Panc1 (cell line): ENCODE measurements around the gene VCP.
A peak's percentile ranks its signal among the peaks of the same experiment; 100 is the strongest.

Source experiments
- POLR2AphosphoS5 ChIP-seq: IDR thresholded peaks from 2 replicates; pipeline ENCODE4 v1.6.1; 2012; ENCODE audit warnings: mild to moderate bottlenecking, low read depth, low read length, moderate library complexity
- SIN3A ChIP-seq: IDR thresholded peaks from 2 replicates; pipeline ENCODE4 v1.6.1; 2012; ENCODE audit warnings: low read depth, mild to moderate bottlenecking, low read length, moderate library complexity, borderline replicate concordance; ENCODE audit not compliant: insufficient read depth
- TCF7L2 ChIP-seq: IDR thresholded peaks from 2 replicates; pipeline ENCODE4 v1.6.1; 2011; ENCODE audit warnings: mild to moderate bottlenecking, low read depth, low read length, inconsistent platforms
- TF ChIP-seq, protein P1 (sequence below): fragments of 450-650 bp; IDR thresholded peaks from 2 replicates; pipeline ENCODE4 v1.5.1; 2017; ENCODE audit warnings: mild to moderate bottlenecking
- TF ChIP-seq, protein P2 (sequence below), 2 experiments: IDR thresholded peaks; 2 replicates each; pipeline ENCODE4 v1.6.1; 2011 to 2012; ENCODE audit warnings: low read depth in 2 of 2, control low read depth in 1 of 2, low read length in 1 of 2, mild to moderate bottlenecking in 1 of 2, moderate library complexity in 1 of 2; ENCODE audit not compliant: insufficient read depth in 1 of 2

DNA sequence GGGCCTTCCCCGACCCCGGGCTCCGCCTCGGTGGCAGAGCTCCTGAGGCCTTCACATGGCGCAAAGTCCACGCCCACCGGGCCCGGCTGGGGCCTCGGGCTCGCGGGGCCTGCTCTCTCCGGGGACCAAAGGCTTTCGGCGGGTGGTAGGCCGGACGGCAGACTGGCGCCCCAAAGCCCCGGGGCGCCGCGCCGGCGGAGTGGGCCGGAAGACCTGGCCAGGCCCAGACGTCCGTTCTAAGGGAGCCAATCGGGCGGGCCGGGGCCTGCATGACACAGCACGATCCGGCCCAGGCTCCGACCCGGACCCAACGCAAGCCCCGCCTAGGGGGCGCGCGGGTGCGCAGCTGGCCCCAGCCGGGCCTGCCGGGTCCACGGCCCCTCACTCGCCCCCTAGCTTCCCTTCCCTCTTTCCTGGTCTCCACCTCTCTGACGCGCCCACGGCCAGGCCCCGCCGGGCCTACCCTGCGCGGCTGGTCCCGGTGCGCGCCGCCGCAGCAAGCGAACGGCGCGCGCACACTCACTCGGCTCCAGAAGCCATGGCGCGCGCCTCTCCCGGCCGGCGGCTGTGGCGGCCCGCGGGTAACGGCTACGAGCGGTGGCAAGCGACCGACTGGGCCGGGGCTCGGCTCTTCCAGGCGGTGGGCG, 488 bp downstream of the VCP start:
- TF ChIP-seq, protein P1, sequence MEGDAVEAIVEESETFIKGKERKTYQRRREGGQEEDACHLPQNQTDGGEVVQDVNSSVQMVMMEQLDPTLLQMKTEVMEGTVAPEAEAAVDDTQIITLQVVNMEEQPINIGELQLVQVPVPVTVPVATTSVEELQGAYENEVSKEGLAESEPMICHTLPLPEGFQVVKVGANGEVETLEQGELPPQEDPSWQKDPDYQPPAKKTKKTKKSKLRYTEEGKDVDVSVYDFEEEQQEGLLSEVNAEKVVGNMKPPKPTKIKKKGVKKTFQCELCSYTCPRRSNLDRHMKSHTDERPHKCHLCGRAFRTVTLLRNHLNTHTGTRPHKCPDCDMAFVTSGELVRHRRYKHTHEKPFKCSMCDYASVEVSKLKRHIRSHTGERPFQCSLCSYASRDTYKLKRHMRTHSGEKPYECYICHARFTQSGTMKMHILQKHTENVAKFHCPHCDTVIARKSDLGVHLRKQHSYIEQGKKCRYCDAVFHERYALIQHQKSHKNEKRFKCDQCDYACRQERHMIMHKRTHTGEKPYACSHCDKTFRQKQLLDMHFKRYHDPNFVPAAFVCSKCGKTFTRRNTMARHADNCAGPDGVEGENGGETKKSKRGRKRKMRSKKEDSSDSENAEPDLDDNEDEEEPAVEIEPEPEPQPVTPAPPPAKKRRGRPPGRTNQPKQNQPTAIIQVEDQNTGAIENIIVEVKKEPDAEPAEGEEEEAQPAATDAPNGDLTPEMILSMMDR, result no peak
- TF ChIP-seq POLR2AphosphoS5 (no peak; the same call in 1 of the 2 replicates), TCF7L2 (no peak), SIN3A (peak; percentile 84; the same call in 1 of the 2 replicates)
- TF ChIP-seq, protein P2, sequence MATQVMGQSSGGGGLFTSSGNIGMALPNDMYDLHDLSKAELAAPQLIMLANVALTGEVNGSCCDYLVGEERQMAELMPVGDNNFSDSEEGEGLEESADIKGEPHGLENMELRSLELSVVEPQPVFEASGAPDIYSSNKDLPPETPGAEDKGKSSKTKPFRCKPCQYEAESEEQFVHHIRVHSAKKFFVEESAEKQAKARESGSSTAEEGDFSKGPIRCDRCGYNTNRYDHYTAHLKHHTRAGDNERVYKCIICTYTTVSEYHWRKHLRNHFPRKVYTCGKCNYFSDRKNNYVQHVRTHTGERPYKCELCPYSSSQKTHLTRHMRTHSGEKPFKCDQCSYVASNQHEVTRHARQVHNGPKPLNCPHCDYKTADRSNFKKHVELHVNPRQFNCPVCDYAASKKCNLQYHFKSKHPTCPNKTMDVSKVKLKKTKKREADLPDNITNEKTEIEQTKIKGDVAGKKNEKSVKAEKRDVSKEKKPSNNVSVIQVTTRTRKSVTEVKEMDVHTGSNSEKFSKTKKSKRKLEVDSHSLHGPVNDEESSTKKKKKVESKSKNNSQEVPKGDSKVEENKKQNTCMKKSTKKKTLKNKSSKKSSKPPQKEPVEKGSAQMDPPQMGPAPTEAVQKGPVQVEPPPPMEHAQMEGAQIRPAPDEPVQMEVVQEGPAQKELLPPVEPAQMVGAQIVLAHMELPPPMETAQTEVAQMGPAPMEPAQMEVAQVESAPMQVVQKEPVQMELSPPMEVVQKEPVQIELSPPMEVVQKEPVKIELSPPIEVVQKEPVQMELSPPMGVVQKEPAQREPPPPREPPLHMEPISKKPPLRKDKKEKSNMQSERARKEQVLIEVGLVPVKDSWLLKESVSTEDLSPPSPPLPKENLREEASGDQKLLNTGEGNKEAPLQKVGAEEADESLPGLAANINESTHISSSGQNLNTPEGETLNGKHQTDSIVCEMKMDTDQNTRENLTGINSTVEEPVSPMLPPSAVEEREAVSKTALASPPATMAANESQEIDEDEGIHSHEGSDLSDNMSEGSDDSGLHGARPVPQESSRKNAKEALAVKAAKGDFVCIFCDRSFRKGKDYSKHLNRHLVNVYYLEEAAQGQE (IDR thresholded peaks at IDR 0.05; ENCODE audit: insufficient read depth in 1 of 2, low read depth in 2 of 2, low read length in 1 of 2), result no peak
